SU-DHL-6 (cell line): Measurements from ENCODE around the gene FOSL2.

ENCODE experiments used
- H2AFZ ChIP-seq: fragments of 200-600 bp; sonication (generic); 2 replicates; pipeline ENCODE4 v1.6.1; 2014; ENCODE audit warnings: low read depth, mild to moderate bottlenecking, moderate library complexity, mixed read lengths, antibody characterized with exemption, low read length; ENCODE audit not compliant: severe bottlenecking
- H3F3A ChIP-seq: fragments of 200-600 bp; shearing (Covaris generic); 2 replicates; pipeline ENCODE4 v1.6.0; 2016; ENCODE audit warnings: antibody characterized with exemption, mild to moderate bottlenecking; ENCODE audit not compliant: insufficient read depth
- H3K27ac ChIP-seq: fragments of 200-600 bp; sonication (generic); 2 replicates; pipeline ENCODE4 v1.5.1; 2016; ENCODE audit warnings: low read depth, mild to moderate bottlenecking, low read length, moderate library complexity, mixed read lengths
- H3K27me3 ChIP-seq: fragments of 200-600 bp; sonication (generic), shearing (Covaris generic); 2 replicates; pipeline ENCODE4 v1.6.0; 2014; ENCODE audit warnings: mild to moderate bottlenecking, low read length
- H3K36me3 ChIP-seq: fragments of 200-600 bp; sonication (generic); 2 replicates; pipeline ENCODE4 v1.6.1; 2014; ENCODE audit warnings: mild to moderate bottlenecking, low read length, mixed read lengths
- H3K4me2 ChIP-seq: fragments of 300-600, 200-600 bp; shearing (Covaris generic), sonication (generic); 2 replicates; pipeline ENCODE4 v1.6.0; 2014; ENCODE audit warnings: low read length, low read depth, mild to moderate bottlenecking; ENCODE audit not compliant: poor library complexity, severe bottlenecking
- H3K4me3 ChIP-seq: fragments of 200-600 bp; sonication (generic); 2 replicates; pipeline ENCODE4 v1.5.1; 2014; ENCODE audit warnings: antibody characterized with exemption, low read length, mild to moderate bottlenecking, mixed read lengths; ENCODE audit not compliant: insufficient read depth, poor library complexity, severe bottlenecking
- H3K79me2 ChIP-seq: fragments of 200-600 bp; sonication (generic); 2 replicates; pipeline ENCODE4 v1.6.1; 2014; ENCODE audit warnings: mild to moderate bottlenecking, low read length, moderate library complexity; ENCODE audit not compliant: insufficient read depth
- H3K9ac ChIP-seq: fragments of 200-600 bp; sonication (generic); 2 replicates; pipeline ENCODE4 v1.7.0; 2014; ENCODE audit warnings: mild to moderate bottlenecking, low read length
- H3K9me2 ChIP-seq: fragments of 200-600 bp; sonication (generic); replicated peaks from 2 replicates; pipeline ENCODE4 v1.6.1; 2014; ENCODE audit warnings: low read length; ENCODE audit not compliant: insufficient read depth
- H3K9me3 ChIP-seq: fragments of 200-600 bp; sonication (generic); 2 replicates; pipeline ENCODE4 v1.6.1; 2014; ENCODE audit warnings: low read length, mixed read lengths; ENCODE audit not compliant: insufficient read depth
- H4K20me1 ChIP-seq: fragments of 200-600 bp; sonication (generic); 2 replicates; pipeline ENCODE4 v1.6.1; 2014; ENCODE audit warnings: low read depth, mild to moderate bottlenecking, antibody characterized with exemption, low read length, moderate library complexity, mixed read lengths
- EZH2phosphoT487 ChIP-seq: fragments of 200-600 bp; sonication (generic), shearing (Covaris generic); conservative IDR thresholded peaks from 2 replicates; pipeline ENCODE4 v1.6.1; 2018; ENCODE audit warnings: mild to moderate bottlenecking, antibody characterized with exemption, low read length, moderate library complexity, mixed read lengths
- TF ChIP-seq, protein P1 (sequence below): fragments of 200-600 bp; sonication (generic); IDR thresholded peaks from one replicate; pipeline ENCODE4 v1.5.1; 2017; ENCODE audit warnings: antibody characterized with exemption, mild to moderate bottlenecking, low read length, moderate library complexity; ENCODE audit not compliant: insufficient read depth, poor library complexity, severe bottlenecking

Gene FOSL2

DNA sequence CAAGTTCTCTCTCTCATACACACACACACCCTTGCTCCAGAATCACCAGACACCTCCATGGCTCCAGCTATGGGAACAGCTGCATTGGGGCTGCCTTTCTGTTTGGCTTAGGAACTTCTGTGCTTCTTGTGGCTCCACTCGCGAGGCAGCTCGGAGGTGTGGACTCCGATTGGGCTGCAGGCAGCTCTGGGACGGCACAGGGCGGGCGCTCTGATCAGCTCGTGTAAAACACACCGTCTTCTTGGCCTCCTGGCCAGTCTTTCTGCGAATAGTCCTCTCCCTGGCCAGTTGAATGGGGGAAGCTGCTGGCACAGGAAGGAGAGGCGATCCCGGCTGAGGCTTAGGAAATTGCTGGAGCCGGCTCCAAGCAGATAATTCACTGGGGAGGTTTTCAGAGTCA, 22.4 kb downstream of the FOSL2 start:
- H3K27me3 ChIP-seq, result no peaks in the 10 kb centered on the region
- no peak overlapping the region for H3K27ac ChIP-seq
- no peaks in the 10 kb centered on the region for H4K20me1 ChIP-seq
- H3K4me3 ChIP-seq, result no peak overlapping the region
- no peaks in the 10 kb centered on the region for H3K36me3 ChIP-seq
- no peaks in the 10 kb centered on the region for H3K79me2 ChIP-seq
- H3K9me2 ChIP-seq, result no peaks in the 10 kb centered on the region
- no peak overlapping the region for H3K4me2 ChIP-seq
- no peaks in the 10 kb centered on the region for H3F3A ChIP-seq
- H3K9me3 ChIP-seq, result no peaks in the 10 kb centered on the region
- TF ChIP-seq, protein P1, sequence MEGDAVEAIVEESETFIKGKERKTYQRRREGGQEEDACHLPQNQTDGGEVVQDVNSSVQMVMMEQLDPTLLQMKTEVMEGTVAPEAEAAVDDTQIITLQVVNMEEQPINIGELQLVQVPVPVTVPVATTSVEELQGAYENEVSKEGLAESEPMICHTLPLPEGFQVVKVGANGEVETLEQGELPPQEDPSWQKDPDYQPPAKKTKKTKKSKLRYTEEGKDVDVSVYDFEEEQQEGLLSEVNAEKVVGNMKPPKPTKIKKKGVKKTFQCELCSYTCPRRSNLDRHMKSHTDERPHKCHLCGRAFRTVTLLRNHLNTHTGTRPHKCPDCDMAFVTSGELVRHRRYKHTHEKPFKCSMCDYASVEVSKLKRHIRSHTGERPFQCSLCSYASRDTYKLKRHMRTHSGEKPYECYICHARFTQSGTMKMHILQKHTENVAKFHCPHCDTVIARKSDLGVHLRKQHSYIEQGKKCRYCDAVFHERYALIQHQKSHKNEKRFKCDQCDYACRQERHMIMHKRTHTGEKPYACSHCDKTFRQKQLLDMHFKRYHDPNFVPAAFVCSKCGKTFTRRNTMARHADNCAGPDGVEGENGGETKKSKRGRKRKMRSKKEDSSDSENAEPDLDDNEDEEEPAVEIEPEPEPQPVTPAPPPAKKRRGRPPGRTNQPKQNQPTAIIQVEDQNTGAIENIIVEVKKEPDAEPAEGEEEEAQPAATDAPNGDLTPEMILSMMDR, result no peak
- H2AFZ ChIP-seq, result no peak overlapping the region
- no peak overlapping the region for H3K9ac ChIP-seq

DNA sequence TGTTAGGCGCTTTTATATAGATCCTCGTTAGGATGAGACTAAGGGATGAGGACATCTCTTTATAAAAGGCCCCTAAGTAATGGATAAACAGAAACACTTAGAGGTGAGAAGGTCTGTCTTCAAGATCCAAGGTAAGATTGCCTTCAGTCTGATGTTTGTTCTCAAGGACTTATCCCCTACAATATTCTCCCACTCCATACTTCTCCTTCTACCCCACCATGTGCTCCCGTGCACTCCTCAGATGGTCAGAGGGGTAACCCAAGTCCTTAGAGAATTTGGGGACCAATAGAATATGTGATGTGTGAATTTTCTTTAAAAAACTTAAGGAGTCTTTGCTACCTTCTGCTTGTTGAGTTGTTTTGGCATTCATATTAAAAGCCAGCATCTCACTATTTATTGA, 23.1 kb downstream of the FOSL2 start:
- H3F3A ChIP-seq, result no peaks in the 10 kb centered on the region
- no peaks in the 10 kb centered on the region for H4K20me1 ChIP-seq
- TF ChIP-seq, protein P1, result no peak
- TF ChIP-seq EZH2phosphoT487, result no peak

DNA sequence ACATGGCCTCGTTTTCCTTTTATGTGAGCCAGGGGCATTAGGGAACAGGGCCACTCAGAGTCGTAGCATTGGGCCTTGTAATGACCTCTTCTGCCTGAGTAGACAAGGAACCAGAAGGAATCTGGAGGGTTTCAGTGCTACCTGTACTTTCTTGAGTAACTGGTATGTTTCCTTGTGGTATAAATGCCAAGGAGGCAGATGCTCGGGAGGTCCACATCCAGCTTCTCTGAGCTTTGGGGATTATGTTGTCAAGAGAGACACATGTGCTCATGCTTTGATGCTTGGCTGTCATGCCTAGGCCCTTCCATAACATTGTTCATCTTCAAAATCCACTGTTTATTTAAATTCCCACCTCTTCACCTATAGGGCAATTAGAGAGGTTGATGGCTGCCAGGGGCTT, 26.3 kb downstream of the FOSL2 start:
- Histone ChIP-seq H4K20me1 (no peaks in the 10 kb centered on the region), H3F3A (no peaks in the 10 kb centered on the region), H3K36me3 (no peaks in the 10 kb centered on the region), H3K4me2 (no peak overlapping the region), H3K4me3 (no peak overlapping the region), H2AFZ (no peak overlapping the region), H3K9ac (no peak overlapping the region), H3K9me2 (no peaks in the 10 kb centered on the region), H3K27ac (no peak overlapping the region), H3K27me3 (no peaks in the 10 kb centered on the region), H3K79me2 (no peaks in the 10 kb centered on the region), H3K9me3 (no peaks in the 10 kb centered on the region)
- TF ChIP-seq, protein P1, result no peak
- TF ChIP-seq EZH2phosphoT487, result no peak

More for the DNA sequence above, 23.1 kb downstream of the FOSL2 start:
- no peaks in the 10 kb centered on the region for H3K79me2 ChIP-seq
- H3K9ac ChIP-seq, result no peak overlapping the region
- H3K27me3 ChIP-seq, result no peaks in the 10 kb centered on the region
- H2AFZ ChIP-seq, result no peak overlapping the region
- no peak overlapping the region for H3K4me3 ChIP-seq
- H3K36me3 ChIP-seq, result no peaks in the 10 kb centered on the region
- no peak overlapping the region for H3K27ac ChIP-seq
- H3K9me2 ChIP-seq, result no peaks in the 10 kb centered on the region
- no peaks in the 10 kb centered on the region for H3K9me3 ChIP-seq
- H3K4me2 ChIP-seq, result no peak overlapping the region
